Epithelial cell of proximal tubule (primary cell): ENCODE data around the gene SP2. TPM values are rescaled to one million over a fixed set of nuclear protein-coding genes. Genes with fewer than 3 reads are reported as not detected.

ENCODE experiments used
- DNase-seq: peaks from one replicate; pipeline ENCODE4 v3.0.0-alpha.2; 2011; ENCODE audit warnings: low read depth
- H3K4me3 ChIP-seq: 2 replicates; pipeline ENCODE4 v1.5.1; 2011; ENCODE audit warnings: low read depth, mild to moderate bottlenecking, low read length
- total RNA-seq: library from RNA; depleted of rRNA; stranded (reverse); fragments of >200 nt; gene quantifications from 2 replicates; pipeline ENCODE4 v1.2.3, GENCODE V29; 2015
- TF ChIP-seq, protein P1 (sequence below): conservative IDR thresholded peaks from 2 replicates; pipeline ENCODE4 v1.5.1; 2012; ENCODE audit warnings: low read depth, mild to moderate bottlenecking, low read length

The SP2 gene
- total RNA-seq, 1 donor from 2014 or later: 2.1 TPM

- TF ChIP-seq, protein P1, sequence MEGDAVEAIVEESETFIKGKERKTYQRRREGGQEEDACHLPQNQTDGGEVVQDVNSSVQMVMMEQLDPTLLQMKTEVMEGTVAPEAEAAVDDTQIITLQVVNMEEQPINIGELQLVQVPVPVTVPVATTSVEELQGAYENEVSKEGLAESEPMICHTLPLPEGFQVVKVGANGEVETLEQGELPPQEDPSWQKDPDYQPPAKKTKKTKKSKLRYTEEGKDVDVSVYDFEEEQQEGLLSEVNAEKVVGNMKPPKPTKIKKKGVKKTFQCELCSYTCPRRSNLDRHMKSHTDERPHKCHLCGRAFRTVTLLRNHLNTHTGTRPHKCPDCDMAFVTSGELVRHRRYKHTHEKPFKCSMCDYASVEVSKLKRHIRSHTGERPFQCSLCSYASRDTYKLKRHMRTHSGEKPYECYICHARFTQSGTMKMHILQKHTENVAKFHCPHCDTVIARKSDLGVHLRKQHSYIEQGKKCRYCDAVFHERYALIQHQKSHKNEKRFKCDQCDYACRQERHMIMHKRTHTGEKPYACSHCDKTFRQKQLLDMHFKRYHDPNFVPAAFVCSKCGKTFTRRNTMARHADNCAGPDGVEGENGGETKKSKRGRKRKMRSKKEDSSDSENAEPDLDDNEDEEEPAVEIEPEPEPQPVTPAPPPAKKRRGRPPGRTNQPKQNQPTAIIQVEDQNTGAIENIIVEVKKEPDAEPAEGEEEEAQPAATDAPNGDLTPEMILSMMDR: no peak
- DNase-seq: peak; percentile 46
- no peak overlapping the region for H3K4me3 ChIP-seq
These were observed 71.7 kb downstream of the SP2 start for GRCh38 chr17:47967607-47968252.

DNA sequence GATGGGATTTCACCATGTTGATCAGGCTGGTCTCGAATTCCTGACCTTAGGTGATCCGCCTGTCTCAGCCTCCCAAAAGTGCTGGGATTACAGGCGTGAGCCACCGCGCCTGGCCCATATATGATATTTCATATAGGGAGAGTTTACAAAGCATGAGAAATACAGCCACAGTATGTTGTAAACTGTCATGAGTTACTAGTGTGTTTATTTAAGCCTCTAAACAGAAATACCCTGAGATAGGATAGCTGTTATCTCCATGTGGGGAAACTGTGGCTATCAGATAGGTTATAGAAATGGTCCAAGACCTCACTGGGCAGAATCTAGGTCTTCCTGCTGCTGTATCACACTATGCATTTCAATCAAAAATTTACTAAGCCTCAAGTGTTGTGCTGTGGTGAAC is 72.8 kb downstream of the SP2 start:
- no peak for DNase-seq
- TF ChIP-seq, protein P1: no peak
- no peak overlapping the region for H3K4me3 ChIP-seq

- TF ChIP-seq, protein P1: no peak
- peak overlapping the region; percentile 19 for H3K4me3 ChIP-seq
- no peak for DNase-seq
These were observed 74.1 kb downstream of the SP2 start for GRCh38 chr17:47969930-47970724.

DNA sequence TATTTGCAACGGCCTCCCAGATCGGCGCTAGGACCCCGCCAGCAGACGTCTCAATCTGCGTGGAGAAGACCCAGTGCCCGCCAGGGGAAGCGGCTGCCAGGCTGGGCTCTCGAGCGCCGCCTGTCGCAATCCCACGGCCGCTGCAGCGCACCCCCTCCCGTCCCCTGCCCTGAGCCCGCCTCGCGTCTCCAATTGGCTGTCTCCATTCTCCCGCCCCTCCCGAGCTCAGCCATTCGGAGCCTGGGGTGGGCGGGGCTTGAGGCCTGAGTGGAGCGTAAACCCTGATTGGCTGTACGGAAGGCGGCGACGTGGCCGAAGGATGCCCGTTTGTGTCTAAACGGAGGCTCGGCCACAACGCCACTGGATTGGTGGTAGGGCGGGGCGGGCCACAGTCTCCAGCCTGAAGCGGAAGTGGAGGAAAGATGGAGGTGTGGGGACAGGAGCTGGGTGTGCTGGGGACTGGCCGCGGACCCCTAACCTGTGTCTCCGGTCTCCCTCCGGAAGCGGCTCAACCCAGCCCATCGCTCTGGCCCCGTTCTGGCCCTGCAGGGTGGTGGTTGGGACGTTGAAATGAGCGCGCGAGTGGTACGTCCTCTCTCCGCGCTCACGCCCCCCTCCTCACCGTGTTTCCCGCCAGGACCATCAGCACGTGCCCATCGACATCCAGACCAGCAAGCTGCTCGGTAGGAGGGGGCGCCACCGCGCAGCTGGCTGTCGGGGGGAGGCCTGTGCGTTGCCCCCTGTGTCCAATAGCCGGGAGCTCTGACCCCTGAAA is 74.9 kb downstream of the SP2 start, which contains the start of gene CDK5RAP3:
Gene CDK5RAP3 (plus strand): TSS at position 389 of the 775 bp plus-strand sequence. CDS start 34 bp downstream, at position 423.
- TF ChIP-seq, protein P1: peak; percentile 84
- peak within 1 kb of the TSS; percentile 90 for H3K4me3 ChIP-seq

DNA sequence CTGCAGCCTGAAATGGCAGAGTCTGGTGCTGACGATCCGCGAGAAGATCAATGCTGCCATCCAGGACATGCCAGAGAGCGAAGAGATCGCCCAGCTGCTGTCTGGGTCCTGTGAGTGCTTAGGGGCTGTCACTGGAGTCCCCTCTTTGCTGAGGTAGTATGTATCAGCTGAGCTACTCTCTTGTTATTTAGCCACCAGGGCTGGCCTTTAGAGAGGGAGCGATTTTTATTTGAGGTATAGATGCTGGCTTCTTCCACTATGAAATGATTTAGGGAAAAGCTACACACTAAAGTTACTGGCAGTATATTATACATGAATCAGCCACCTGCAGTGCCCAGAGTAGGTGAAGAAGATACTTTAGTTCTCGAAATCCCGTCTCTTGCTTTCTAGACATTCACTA is 77.5 kb downstream of the SP2 start:
- no peak overlapping the region for H3K4me3 ChIP-seq
- TF ChIP-seq, protein P1: no peak
- DNase-seq: no peak

More for the DNA sequence above, 74.9 kb downstream of the SP2 start, which contains the start of gene CDK5RAP3:
- peak; percentile 78 for DNase-seq

DNA sequence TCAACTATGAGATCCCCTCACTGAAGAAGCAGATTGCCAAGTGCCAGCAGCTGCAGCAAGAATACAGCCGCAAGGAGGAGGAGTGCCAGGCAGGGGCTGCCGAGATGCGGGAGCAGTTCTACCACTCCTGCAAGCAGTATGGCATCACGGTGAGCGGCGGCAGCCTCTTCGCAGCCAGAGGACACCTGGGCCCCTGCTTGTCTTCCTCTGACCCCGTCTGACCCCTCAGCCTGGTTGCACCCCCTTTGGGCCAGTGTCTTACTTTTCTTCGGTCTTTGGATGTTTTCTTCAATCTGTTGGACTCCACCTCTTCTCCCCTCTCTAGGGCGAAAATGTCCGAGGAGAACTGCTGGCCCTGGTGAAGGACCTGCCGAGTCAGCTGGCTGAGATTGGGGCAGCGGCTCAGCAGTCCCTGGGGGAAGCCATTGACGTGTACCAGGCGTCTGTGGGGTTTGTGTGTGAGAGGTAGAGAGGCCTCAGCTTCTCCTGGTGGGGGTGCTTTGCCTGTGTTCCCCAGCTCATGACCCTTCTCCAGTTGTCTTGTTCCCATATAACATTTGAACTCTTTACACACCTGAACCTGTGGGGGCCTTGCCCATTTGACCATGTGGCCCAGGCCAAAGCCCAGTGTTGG is 79.3 kb downstream of the SP2 start:
- no peak for DNase-seq
- H3K4me3 ChIP-seq: no peak overlapping the region
- TF ChIP-seq, protein P1: peak; percentile 13
